Dermis microvascular lymphatic vessel endothelial cell (primary cell): ENCODE data around the gene DSTN. TPM values are rescaled to one million over a fixed set of nuclear protein-coding genes. Genes with fewer than 3 reads are reported as not detected.

ENCODE experiments used
- DNase-seq, 2 donors: peaks; one replicate each; pipeline versions ENCODE4 v3.0.0 to v3.0.0-alpha.2; 2010; ENCODE audit warnings: low read depth in 2 of 2
- total RNA-seq: library from RNA; depleted of rRNA; stranded (reverse); fragments of >200 nt; gene quantifications from 2 replicates; pipeline ENCODE4 v1.2.1, GENCODE V29; 2014

The DSTN gene
- total RNA-seq, 1 donor from 2014 or later: 110 TPM

DNA sequence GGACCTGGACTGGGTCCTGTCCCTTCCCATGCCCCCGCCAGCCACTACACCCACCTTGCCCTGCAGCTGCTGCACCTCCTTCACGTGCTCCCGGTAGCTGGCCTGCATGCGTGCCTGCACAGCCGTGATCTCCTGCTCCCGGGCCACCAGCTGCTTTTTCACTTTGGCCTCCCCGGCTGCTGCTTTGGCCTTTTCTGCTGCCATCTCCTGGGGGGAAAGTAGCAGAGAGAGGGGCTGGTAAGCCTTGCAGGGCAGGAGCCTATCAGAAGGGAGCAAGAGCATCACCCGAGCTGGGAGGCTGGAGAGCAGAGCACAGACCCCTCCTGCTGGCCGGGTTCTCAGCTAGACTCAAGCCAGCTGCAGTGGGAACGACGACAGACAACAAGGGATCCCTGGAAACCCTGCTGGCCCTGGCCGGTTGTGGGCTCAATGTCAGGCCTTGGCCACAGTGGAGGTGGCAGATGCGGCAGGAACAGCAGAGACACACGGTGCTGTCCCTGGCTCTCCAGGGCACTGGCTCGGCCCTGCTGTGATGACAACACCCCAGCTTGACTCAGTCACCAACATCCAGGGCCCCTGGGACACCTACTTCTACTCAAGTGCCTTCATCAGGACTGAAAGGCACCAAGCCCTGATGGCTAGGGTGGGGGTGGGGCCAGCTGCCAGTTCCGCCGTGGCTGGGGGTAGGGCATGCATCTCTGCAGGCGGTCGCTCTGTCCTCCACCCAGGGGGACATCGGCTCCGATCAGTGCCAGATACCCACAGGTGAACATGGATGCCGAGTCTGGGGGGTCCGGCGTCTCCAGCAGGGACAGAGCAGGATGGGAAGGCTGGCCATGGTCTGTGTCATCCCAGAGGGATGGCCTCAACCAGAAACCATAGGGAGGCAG, 66.9 kb downstream of the DSTN start:
- no peak for DNase-seq

DNA sequence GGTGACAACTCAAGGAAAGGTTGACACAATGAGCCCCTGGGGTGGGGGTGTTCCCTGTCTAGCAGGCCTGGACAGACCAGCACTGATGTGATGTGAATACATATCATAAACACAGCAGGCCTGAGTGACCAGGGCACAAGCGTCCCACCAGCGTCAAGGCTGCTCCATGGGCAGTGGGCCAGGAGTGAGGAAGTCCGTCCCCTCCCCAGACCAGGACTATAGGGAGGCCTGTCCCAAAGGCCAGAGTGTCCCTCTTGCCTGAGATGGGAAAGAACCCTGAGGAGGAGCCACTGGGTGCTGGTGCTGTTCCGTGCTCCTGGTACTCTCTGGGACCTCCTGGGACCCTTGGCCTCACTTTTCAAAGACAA, 67.5 kb downstream of the DSTN start:
- DNase-seq: no peak

DNA sequence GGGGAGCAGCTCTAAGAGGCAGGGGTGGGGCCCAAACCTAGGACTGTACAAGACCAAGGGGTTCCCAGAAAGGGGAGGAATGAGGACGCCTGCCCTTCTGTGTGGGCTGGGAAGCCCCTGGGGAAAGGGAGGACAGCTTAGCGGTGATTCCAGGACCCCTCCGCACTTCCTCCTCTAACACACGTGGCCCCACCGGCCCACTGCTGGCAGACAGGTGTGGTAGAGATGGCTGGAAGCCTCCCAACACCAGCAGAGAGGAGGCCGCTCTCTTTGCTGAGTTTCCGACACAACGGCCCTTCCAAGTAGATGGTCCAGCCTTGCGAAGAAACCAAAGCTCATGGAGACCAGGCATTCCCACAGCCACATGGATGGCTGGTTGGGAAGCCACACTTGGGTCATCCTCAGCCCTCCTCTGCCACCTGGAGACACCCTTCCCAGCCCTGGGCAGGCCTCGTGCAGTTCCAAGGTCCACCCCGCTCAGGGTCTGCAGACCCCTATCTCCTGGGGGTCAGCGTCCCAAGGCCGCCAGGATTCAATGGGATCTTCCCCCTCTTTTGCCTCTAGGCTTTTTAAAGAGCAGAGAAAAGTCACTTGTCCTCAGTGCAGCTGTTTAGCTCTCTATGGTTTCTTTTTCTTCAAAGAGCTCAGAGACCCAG, 68.2 kb downstream of the DSTN start:
- DNase-seq: no peak

DNA sequence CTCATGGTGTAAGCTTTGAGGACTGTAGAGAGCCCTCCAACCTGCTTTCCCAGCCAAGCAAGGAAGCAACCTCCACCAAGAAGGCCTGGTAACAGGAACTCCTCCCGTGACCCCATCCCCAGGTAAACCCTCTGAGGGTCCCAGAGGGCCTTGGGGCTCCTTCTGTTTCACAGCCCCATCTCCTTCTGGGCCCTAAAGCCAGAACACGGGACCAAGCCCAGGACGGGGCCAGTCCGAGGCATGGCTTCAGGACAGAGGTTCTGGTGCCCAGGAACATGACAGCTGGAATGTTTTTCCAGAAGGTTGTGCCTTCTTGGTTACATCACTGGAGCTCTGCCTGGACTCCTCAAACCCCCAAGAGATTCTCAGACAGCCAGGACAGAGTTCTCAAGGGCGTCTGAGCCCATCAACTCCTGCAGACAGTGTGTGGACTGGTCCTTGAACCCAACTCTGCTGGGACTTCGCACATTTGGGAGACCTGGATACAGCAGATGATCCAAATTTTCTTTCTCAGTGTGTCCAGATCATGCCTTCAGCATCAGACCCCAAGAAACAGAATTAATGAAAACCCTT, 69.0 kb downstream of the DSTN start:
- no peak for DNase-seq

DNA sequence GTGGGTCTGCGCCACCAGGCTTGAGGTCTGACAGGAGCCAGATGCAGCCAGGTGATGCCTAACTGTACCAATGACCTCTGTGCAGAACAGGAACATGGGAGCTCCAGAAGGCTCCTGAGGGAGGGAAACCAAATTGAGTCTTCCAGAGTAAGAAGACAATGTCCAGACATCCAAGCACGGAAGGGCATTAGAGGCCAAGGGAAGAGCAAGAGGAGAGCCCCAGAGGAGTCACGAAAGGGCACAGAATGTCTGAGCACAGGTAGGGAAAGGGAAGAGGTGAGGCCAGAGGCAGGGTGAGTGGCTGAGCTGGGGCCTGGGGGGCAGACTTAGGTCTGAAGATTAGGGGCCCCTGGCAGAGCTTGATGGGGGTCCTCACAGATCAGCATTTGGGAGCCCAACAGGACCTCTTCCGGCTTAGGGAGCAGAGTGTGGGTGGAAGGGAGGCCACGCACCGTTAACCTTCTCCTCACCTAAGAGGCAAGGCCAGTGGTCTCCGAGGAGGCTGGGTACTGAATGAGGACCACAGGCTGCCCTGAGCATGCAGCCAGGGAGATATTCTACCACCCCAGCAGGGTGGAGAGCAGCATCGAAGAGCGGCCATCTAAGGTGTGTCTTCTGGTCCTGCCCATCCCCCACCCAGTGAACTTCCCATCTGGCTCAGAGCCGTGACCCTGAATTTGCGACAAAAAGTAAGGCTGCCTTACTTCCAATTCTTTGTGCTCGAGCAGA, 70.4 kb downstream of the DSTN start:
- DNase-seq: no peak

DNA sequence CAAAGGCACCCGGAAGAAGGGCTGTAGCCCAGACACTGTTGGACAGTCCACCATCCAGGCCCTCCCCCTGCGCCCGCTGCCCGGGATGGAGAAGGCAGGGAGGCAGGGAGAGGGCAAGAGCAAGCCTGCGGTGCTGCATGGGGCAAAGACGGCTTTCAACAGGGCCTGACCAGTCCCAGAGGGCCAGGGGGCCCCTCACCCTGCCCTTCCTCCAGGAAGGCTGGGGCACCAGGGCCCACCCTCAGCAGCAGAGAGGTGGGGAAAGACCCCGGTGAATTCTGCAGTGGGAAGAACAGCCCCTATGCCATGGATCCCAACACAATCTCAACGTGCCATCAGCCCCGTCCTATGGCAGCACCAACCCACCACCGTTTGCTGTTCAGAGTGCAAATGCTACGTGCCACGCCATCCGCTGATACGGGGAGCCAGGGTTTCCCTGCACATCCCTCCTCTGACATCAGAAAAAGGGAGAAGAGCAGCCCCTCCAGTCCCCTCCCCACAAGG, 71.1 kb downstream of the DSTN start:
- no peak for DNase-seq

DNA sequence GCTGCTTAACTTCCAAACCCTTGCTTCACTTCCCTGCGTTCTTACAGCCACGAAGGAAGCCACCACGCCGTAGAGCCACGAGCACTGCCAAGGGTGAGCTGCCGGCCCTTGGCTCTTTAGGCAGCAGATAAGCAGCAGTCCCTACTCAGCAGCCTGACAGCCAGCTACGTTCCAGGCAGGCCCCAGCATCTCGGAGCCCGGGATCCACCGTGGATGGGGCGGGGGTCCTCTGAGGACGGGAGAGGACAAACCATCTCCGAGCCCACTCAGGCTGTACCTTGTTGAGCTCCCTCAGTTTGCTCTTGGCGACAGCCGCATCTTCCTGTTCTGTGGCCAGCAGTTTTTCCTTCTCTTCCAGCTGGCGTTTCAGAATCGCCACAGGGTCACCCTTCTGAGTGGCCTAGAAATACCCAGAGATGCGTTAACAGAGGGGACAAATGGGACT, 71.7 kb downstream of the DSTN start:
- no peak for DNase-seq

DNA sequence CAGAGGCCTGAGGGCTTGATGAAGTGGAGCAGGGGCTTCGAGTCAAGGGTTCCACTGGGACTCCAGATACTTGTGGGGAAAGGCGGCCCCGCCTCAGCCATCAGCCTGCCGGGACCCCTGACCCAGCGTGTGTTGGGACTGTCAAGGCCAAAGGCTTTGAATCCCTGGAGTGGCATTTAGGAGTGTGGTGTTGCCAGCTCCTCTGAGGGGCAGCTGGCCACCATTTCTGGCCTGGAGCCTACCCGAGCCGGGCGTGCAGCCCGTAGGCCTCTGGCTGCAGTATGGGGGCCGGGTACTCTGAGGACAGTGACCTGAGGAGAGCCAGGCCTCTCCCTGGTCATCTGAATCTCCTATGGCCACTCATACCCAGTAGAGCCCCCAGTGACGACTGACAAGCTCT, 72.1 kb downstream of the DSTN start:
- DNase-seq: no peak

DNA sequence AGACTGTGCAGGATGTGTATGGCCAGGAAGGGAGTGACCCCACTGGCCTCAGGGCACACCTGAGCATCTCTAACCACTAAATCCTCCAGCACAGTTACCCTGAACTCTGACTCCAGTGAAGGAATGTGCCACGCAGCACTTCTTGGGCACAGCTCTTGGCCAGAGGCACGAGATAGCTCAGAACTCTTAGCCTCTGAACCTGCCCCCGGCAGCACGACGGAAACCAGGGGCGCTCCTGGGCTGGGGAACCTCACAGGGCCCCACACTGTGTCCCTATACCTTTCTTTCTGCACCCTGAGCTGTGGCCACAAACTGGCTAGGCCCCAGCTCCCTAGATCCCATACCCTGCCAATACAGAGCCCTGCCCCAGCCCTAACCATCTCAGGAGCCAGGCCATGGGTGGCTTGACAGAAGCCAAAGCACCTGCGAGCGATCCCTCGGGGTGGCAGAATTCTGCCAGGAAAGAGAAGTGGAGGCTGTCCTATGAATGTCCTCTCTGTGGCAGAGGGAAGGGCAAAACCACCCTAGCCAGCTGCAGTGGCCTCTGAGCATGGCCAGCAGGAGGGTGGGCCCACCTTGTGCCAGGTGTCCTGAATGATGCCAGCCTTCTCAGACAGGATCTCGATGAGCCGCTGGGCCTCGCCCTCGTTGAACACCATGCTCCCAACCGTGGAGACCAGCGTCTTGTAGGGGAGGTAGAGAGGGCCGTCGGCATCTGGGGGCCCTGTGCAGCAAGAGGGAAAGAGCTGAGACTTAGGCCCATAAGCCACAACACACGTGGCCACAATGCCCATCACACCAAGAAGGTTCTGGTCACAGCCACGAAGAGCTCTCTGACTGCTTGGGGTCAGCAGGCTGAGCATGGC, 72.8 kb downstream of the DSTN start:
- no peak for DNase-seq

DNA sequence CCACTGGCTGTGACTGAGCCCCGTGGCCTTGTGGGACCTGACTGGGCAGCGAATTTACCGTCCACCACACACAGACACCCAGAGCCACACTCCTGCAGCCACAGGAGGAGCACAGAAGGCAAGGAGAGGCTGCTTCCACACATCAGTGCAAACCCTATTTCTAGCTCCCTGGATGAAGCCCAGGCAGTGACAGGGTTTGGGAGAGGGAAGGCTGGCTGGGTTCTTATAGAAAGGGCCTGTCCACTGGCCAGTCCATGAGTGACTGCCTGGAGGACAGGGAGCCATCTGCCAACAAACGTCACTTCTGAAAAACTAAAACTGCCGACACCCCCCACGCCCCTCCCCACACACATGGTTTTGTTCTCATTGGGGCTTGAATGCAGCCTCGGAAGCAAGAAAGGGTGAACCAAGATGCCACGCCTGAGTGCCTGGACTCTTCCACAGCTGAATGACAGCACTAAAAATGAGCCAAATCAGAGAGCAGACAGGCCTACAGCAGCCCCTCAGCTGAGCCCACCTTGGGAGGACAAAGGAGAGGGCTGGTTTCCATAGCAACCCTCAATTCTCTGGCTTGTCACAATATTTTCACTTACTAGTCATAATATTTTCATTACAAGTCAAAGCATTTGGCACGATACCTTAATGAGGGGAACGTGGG, 73.8 kb downstream of the DSTN start:
- peak; percentile 15 to 42 for DNase-seq

DNA sequence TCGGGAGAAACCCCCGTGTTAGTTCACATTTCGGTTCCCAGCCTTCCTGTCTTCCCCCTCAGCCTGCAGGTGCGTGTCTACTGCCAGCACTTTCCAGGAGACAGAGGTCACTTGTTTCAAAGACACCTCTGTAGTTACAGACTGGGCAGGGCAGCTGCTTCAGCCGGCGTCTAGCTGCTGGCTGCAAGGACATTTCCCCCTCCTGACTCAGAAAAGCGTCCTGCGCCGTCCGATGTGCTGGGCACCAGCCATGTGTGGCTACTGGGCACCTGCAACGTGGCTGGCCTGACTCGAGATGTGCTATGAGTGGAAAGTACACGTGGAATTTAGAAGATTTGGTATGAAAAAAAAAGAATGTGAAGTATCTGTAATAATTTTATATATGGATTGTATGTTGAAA, 74.6 kb downstream of the DSTN start:
- peak in 1 of 2 donors; percentile 40 for DNase-seq

DNA sequence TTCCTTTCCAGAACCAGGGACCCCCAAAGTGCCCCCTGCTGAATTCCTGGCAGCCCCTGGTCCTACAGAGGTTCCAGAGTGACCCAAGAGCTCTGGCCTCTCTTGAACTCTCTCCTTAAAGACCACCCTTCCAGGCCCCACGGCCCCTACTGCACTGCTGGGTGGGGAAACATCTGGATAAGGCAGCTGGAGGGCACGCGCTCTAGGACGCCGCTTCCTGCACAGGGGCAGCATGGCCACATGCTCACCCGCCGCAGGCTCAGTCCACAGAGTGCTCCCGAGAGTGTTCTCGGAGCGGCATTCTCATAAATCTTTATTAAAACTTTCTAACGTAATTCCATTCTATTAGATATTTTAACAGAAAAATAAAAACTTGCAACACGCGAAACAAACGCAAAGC, 75.1 kb downstream of the DSTN start:
- no peak for DNase-seq

DNA sequence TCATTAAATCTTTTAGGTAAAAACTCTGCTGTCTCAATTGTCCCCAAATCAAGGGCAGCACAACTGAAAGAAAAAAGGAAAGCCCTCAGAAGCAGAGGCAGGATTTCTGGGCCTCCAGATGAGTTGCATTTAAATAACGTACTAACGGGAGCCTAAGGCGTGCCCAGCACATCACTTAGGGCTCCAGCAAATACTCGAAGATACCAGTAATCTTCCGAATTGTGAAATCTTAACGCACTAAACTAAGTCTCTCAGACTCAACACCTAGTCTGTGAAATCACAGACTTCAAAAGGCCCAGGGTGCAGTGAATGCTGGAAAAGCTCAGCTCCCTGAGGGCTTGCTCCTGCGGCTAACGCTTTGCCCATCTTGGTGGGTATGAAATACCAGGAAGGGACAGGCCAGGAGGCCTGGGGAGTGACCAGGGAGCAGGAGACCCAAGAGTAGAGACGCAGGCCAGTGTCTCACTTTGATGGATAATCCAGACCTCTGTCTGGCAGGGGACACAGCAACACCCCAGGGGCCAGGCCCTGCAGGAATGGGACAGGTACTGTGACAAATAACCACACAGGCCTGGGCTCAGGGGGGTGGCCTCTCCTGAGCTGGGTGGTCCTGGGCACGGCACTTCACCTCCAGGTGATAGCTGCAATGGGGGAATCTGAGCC, 75.8 kb downstream of the DSTN start:
- no peak for DNase-seq

DNA sequence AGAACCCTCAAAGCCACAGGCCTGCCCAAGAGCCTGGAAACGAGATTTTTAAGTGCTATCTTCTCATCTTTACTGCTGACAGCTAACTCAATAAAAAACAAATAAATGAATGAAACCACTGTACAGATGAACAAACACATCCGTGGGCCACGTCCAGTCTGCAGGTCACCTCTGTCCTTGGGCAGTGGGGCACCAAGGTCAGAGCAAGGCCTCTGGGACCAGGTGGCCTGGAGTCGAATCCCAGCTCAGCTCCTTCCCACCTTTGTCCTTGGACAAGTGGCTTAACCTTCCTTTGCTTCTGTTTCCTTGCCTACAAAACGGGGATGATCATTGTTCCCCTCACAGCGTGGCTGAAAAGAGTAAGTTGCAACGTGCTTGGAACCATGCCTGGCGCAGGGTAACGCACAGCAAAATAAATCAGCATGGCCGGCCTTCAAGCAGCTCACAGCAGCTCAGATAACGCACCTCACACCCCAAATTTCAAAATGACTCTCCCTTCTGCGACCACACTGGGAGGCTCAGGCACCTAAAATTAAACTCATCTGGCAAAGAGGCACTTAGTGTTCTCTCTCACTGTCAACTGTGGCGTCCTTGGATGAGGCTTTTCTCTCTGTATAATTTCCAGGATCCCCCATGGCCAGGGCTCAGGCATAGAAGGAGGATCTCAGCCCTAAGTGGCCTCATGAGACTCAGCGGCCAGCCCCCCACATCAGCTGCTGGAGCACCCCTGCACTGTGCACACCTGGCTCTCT, 76.5 kb downstream of the DSTN start:
- no peak for DNase-seq

DNA sequence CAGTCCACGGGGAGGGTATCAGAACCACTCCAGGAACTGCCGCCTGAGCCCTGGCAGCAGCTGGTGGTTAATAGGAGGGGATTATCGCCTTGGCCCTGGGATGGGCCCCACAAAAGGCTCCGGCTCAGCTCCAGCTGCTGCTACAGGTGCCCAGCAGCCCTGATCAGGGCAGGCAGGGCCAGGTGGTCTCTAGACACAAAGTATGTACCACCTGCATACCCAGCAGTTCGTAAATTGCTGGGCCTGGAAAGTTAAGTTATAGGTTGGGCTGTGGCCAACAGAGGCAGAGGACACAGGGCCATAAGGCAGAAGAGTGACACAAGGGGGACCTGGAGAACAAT, 77.1 kb downstream of the DSTN start:
- DNase-seq: no peak

DNA sequence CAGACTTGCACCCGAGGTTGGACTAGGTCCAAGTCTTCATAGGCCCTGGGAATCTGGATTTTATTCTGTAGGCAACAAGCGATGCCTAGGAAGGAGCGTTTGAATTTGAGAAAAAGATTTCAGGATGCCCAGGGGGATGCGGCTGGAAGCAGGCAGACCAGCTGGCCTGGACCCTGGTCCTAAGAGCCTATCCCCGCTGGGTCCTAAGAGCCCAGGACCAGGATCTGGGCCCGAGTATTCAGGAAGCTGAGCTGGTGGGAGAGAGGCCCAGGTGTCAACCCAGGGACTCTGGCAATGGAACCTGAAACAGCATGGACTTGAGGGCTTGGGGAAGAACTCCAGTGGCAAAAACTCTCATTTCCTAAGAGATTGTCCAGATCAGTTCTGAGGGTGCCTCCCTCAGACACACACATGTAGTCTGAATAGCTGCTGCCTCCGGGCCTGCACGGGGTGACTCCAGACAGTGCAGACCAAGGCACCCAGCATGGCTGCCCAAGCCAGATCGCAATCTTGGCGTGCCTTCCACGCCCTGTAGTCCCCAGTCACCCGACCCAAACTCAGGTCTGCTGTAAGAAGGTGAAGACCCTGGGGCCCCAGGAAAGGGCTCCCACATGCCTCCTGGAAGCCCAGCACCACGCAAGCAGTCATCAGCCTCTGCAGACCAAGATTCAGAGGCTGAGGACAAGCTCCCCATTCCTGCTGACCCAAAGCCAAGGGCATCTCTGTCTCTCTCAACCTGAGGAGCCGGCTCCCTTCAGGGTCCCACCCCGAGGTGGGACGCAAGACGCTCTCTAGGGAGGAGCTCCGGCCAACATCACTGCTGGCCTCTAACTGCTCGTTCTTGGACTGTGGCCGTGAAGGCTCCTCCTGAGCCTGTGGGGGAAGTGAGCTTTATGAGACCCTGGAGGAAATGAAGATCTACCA, 77.8 kb downstream of the DSTN start:
- no peak for DNase-seq

DNA sequence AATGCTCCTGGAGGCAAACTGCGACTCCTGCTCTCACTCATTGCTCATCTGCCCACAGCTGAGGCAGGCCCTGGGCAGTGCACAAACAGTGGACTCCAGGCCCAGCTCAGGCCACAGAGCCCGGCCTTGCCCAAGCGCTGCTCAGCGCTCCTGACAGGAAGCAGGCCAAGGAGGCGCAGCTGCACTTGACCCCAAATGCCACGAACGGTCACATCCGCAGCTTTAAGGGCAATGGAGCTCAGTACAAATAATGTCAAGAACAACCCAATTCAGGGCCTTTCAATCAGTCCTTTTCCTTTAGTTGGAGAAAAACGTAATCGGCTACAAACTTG, 78.4 kb downstream of the DSTN start:
- DNase-seq: no peak
